Endothelial cell (in vitro differentiated cells): ENCODE results near the gene E2F6. TPM values are rescaled to one million over a fixed set of nuclear protein-coding genes. Genes with fewer than 3 reads are reported as not detected.

Experiments
- DNase-seq: peaks from one replicate; pipeline ENCODE4 v3.0.0; 2021; ENCODE audit warnings: low spot score
- H3K27ac Mint-ChIP-seq: one replicate; pipeline ENCODE4 v1.8.0; 2021; ENCODE audit warnings: mixed read lengths, inconsistent platforms; ENCODE audit not compliant: unreplicated experiment
- H3K27me3 Mint-ChIP-seq: one replicate; pipeline ENCODE4 v1.8.0; 2021; ENCODE audit warnings: mild to moderate bottlenecking, moderate library complexity, mixed read lengths, inconsistent platforms; ENCODE audit not compliant: unreplicated experiment
- H3K36me3 Mint-ChIP-seq: one replicate; pipeline ENCODE4 v1.8.0; 2021; ENCODE audit warnings: mild to moderate bottlenecking, low read depth, mixed read lengths, inconsistent platforms; ENCODE audit not compliant: unreplicated experiment
- H3K4me1 Mint-ChIP-seq: one replicate; pipeline ENCODE4 v1.8.0; 2021; ENCODE audit warnings: mild to moderate bottlenecking, mixed read lengths, inconsistent platforms; ENCODE audit not compliant: unreplicated experiment
- H3K4me3 Mint-ChIP-seq: one replicate; pipeline ENCODE4 v1.8.0; 2021; ENCODE audit warnings: mild to moderate bottlenecking, mixed read lengths, inconsistent platforms; ENCODE audit not compliant: unreplicated experiment
- H3K9me3 Mint-ChIP-seq: one replicate; pipeline ENCODE4 v1.8.0; 2021; ENCODE audit warnings: mixed read lengths, inconsistent platforms; ENCODE audit not compliant: unreplicated experiment
- total RNA-seq: library from RNA; stranded (reverse); fragmentation: NEBNext Ultra II Directional; extraction: Animal tissue kit (Norgen Biotek cat#: 25700); gene quantifications from one replicate; pipeline ENCODE4 v1.2.1, GENCODE V29; 2021; ENCODE audit not compliant: unreplicated experiment
- TF ChIP-seq, protein P1 (sequence below): fragments of 200-600 bp; sonication (generic); IDR thresholded peaks from one replicate; pipeline ENCODE4 v1.5.0; 2021; ENCODE audit warnings: antibody characterized with exemption; ENCODE audit not compliant: unreplicated experiment

Gene E2F6
- total RNA-seq, 1 donor from 2014 or later: 20.4 TPM

DNA sequence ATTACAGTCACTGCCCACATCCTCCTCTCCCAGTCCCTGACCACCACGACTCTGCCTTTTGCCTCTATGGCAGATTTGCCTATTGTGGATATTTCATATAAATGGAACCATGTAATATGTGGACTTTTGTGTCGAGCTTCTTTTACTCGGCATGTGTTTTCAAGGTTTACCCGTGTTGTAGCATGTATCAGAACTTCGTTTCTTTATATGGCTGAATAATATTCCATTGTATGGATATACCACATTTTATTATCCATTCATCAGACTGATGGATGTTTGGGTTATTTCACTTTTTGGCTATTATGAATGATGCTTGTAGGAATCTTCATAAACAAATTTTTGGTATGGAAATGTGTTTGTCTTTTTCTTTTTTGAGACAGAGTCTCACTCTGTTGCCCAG, 24.2 kb upstream of the E2F6 start:
- DNase-seq: no peak
- Mint-ChIP-seq H3K27ac (no peak overlapping the region), H3K4me3 (no peak overlapping the region), H3K36me3 (no peaks in the 10 kb centered on the region), H3K9me3 (no peaks in the 10 kb centered on the region), H3K4me1 (peaks cover 22% of the 10 kb centered on the region), H3K27me3 (peaks cover 6% of the 10 kb centered on the region)
- TF ChIP-seq, protein P1, sequence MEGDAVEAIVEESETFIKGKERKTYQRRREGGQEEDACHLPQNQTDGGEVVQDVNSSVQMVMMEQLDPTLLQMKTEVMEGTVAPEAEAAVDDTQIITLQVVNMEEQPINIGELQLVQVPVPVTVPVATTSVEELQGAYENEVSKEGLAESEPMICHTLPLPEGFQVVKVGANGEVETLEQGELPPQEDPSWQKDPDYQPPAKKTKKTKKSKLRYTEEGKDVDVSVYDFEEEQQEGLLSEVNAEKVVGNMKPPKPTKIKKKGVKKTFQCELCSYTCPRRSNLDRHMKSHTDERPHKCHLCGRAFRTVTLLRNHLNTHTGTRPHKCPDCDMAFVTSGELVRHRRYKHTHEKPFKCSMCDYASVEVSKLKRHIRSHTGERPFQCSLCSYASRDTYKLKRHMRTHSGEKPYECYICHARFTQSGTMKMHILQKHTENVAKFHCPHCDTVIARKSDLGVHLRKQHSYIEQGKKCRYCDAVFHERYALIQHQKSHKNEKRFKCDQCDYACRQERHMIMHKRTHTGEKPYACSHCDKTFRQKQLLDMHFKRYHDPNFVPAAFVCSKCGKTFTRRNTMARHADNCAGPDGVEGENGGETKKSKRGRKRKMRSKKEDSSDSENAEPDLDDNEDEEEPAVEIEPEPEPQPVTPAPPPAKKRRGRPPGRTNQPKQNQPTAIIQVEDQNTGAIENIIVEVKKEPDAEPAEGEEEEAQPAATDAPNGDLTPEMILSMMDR: no peak

DNA sequence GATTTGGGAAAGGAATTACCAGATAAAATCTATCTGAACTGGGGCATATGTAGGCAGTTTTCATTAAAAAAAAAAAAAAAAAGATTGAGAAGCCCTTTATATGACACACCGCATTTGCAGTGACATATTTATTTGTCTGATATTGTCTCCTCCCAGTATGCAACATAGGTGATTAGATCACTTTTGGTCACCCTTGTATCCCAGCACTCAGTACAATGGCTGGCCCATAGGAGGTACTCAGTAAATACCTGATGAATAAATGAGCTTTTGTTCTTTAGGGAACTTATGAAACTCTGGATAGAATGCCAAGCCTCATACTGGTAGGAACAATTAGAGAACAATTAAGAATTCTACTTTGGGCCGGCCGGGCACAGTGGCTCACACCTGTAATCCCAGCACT, 22.8 kb upstream of the E2F6 start:
- TF ChIP-seq, protein P1: no peak
- Mint-ChIP-seq H3K27ac (no peak overlapping the region), H3K36me3 (no peaks in the 10 kb centered on the region), H3K9me3 (no peaks in the 10 kb centered on the region), H3K4me3 (no peak overlapping the region), H3K27me3 (peaks cover 6% of the 10 kb centered on the region), H3K4me1 (peaks cover 24% of the 10 kb centered on the region)
- DNase-seq: no peak

DNA sequence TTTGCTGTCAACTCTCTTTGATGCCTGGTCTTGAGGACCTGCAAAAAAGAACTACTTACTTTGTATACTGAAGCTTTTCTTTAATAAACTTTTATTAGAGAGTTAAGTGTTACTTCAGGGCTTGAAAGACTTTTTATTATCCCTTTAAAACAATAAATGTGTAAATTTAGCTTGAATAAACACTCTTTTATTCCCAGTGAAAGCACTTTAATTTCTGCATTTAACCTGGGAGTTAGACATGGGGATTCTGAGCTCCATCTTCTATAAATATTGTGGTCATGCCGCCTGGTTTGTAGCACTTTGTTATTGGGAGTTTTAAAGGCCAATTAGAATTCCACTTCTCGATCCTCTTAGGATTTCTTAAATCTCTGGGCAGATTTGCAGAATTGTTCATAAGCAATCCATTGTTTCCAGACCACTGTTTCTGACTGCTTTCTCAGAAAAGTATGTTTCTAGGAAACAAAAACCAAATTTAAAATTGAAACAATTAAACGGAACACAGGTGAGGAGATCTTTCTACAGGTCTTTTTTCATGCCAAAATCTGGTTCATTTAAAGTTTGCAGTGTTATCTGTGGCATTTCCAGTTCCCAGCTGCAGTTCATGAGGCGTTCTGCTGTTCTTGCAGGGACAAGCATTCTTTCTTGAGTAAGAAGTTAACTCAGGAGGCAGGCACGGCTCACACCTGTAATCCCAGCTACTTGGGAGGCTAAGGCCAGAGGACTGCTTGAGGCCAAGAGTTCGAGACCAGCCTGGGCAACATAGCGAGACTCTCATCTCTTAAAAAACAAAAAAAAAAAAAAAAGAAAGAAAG, 18.1 kb upstream of the E2F6 start:
- Mint-ChIP-seq H3K27ac (peak overlapping the region; percentile 5), H3K27me3 (peaks cover 14% of the 10 kb centered on the region), H3K9me3 (no peaks in the 10 kb centered on the region), H3K4me1 (peaks cover 12% of the 10 kb centered on the region), H3K4me3 (peak overlapping the region; percentile 100), H3K36me3 (peaks cover 7% of the 10 kb centered on the region)
- no peak for DNase-seq
- TF ChIP-seq, protein P1: no peak

DNA sequence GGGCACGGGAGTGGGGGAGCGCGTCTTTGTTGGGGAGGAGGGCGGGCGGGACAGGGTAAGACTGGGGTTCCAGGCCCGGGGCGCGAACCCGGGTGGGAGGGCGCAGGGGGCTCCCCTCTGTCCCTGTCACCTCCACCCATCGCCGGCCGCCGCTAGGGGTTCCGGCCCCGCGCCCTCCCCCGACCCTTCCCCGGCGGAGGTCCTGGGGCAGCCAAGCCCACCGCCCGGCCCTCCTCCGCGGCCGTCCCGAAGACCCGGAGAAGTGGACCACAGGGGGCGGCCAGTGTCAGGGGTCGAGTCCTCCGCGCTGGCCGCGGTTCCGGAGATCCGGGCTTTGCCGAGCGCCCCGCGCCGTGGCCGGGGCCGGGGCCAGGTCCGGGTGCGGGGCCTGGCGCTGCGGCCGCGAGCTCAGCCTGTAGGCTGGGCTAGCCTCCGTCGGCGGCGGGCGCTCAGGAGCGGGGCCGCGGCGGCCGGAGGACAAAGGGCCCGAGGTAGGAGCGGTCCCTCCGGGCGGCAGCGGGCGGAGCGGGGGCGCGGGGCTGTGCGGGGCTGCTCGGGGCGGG, 16.6 kb upstream of the E2F6 start:
- H3K27me3 Mint-ChIP-seq: peaks cover 14% of the 10 kb centered on the region
- TF ChIP-seq, protein P1: peak; percentile 33
- H3K4me3 Mint-ChIP-seq: no peak overlapping the region
- peak; percentile 85 for DNase-seq
- H3K36me3 Mint-ChIP-seq: peaks cover 7% of the 10 kb centered on the region
- no peaks in the 10 kb centered on the region for H3K9me3 Mint-ChIP-seq
- H3K4me1 Mint-ChIP-seq: peaks cover 12% of the 10 kb centered on the region
- H3K27ac Mint-ChIP-seq: no peak overlapping the region
